Dendritic cell treated with granulocyte-macrophage colony-stimulating factor and Interleukin-4, amounts not matched to agents 40 ng/mL and 50 ng/mL, for 4 days (primary cell): Measurements from ENCODE around the gene FASN.

Source experiments
- H3K27ac Mint-ChIP-seq: one replicate; pipeline ENCODE4 v1.8.0; 2022; ENCODE audit warnings: mild to moderate bottlenecking, mixed read lengths
- H3K27me3 Mint-ChIP-seq: one replicate; pipeline ENCODE4 v1.8.0; 2022; ENCODE audit warnings: mild to moderate bottlenecking, mixed read lengths
- H3K36me3 Mint-ChIP-seq: one replicate; pipeline ENCODE4 v1.8.0; 2022; ENCODE audit warnings: low read depth, mixed read lengths
- H3K4me1 Mint-ChIP-seq: one replicate; pipeline ENCODE4 v1.8.0; 2022; ENCODE audit warnings: low read depth, mixed read lengths
- H3K4me3 Mint-ChIP-seq: one replicate; pipeline ENCODE4 v1.8.0; 2022; ENCODE audit warnings: mild to moderate bottlenecking, moderate library complexity, mixed read lengths
- H3K9me3 Mint-ChIP-seq: one replicate; pipeline ENCODE4 v1.8.0; 2022; ENCODE audit warnings: mixed read lengths
- intact Hi-C: fragments of 100-400 bp; cut with micrococcal nuclease; formaldehyde crosslinking; loops from one replicate; pipeline ENCODE4 v1.15.0; 2022

FASN gene

DNA sequence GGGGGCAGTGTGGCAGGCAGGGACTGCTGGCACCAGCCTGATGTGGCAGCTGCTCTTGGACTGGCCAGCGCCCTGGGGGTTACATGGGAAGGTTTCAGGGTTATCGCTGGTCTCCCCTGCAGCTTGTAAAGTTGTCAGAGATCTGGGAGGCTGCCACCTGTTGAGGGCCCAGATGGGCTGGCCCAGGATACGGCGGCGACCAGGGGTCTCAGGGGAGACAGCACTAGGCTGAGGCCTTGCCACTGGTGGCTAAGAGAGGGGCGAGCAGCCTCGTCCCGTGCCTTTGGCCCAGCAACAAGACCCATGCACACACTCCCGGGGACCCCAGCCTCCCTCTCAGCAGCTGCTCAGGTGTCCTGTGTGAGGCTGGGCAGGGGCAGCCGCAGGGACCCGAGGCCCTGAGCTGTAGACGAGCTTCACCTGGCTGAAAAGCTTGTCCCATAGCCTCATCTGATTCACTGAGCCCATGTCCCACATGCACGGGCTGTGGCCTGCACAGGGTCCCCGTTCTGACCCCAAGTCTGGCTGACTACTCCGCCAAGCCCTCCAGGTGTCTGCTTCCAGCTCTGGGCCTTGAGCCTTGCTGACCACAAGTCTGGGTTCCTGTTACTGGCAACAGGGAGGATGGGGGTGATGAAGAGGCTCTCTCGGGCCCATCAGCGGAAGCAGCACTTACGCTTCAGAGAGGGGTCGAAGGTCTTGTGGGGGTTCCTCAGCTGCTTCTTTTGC is 38.6 kb downstream of the FASN start:
- Mint-ChIP-seq H3K36me3 (peaks cover 96% of the 10 kb centered on the region), H3K27ac (no peak overlapping the region), H3K9me3 (no peaks in the 10 kb centered on the region), H3K4me1 (peaks cover 7% of the 10 kb centered on the region), H3K27me3 (no peaks in the 10 kb centered on the region), H3K4me3 (no peak overlapping the region)
- intact Hi-C loops: no loop called here

DNA sequence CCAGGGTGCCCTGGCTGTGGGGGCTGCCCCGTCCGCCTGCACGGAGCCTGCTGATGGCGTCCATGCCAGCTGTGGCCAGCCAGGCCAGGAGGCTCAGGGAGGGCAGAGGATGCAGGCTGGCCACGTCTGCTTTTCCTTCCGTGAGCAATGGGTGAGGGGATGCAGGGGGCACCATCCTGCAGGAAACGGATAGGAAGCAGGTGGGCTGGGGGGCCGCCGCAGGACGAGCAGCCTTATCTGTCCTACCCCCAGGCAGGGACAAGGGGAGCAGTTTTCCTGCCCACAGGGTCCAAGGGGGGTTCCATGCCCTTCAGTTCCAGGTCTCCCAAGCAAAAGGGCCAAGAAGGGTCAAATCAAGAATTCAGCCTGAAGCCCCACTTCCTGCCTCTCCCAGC is 39.2 kb downstream of the FASN start:
- H3K4me3 Mint-ChIP-seq: no peak overlapping the region
- H3K4me1 Mint-ChIP-seq: peaks cover 7% of the 10 kb centered on the region
- no peaks in the 10 kb centered on the region for H3K9me3 Mint-ChIP-seq
- intact Hi-C loops: no loop called here
- H3K27ac Mint-ChIP-seq: no peak overlapping the region
- H3K27me3 Mint-ChIP-seq: no peaks in the 10 kb centered on the region
- H3K36me3 Mint-ChIP-seq: peaks cover 100% of the 10 kb centered on the region

DNA sequence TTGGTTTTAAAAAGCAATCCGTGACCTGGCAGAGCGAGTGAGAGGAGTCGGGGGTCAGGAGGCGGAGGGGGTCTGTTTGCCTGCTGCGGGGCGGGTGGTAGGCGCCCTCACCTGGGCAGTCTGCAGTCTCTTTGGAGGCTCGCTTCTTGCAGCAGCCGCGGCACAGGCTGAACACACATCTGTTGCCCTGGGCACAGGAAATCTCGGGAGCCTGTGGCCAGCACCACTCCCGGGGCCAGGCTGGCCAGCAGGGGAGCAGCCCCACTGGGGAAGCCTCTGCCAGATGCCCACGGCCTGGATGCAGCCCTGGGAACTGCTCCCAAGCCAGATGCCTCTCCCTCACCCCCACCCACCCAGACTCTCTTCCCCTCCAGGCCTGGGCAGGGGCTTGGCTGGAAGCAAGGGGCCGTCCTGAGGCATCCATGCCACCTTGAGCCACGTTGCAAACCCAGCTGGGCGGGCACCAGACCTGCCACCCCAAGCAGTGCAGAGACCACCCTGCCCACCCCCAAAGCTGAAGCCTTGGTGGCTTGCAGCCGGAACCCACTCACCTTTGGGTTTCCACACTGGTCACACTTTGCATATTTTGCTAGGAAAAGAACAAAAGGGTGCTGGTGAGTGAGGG is 39.7 kb downstream of the FASN start:
- peaks cover 11% of the 10 kb centered on the region for H3K4me1 Mint-ChIP-seq
- H3K27ac Mint-ChIP-seq: no peak overlapping the region
- peaks cover 100% of the 10 kb centered on the region for H3K36me3 Mint-ChIP-seq
- no peak overlapping the region for H3K4me3 Mint-ChIP-seq
- H3K27me3 Mint-ChIP-seq: no peaks in the 10 kb centered on the region
- intact Hi-C loops: no loop called here
- H3K9me3 Mint-ChIP-seq: no peaks in the 10 kb centered on the region

DNA sequence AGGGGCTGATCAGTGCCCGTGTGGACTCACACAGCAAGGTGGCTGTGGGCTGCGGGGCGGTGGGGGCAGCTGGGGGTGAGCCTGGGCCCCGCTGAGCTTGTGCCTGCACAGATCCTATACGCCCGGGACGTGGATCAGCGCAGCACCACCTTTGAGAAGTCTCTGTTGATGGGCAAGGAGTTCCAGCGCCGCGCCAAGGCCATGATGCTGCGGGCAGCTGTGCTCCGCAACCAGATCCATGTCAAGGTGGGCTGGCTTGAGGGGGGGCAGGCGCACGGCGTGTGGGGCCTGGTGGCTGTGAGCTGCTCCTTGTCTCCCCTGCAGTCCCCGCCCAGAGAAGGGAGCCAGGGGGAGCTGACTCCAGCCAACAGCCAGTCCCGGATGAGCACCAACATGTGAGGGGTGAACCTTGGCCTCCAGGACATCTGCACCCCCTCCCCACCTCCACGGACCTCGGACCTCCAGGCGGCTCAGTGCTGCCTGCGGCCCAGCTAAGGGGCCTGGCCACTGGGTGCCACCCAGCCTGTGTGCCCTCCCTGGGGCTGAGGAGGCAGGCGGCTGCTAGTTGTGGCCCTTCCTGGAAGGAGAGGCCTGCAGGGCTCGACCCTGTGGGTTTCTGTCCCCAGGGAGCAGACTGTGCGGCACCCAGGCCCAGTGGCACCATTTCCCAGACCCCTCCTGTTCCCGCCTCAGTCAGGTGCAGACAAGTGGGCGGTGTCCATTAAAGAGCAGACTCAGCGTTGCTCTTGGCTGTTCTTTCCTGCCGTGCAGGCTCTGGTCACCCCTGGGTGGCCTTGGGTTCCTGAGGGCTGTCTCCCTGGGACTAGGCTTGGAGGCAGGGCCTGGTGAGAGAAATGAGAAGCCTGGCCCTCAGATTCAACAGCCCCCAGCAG is 41.1 kb downstream of the FASN start:
- Mint-ChIP-seq H3K27me3 (no peaks in the 10 kb centered on the region), H3K4me3 (no peak overlapping the region), H3K27ac (no peak overlapping the region), H3K4me1 (peaks cover 20% of the 10 kb centered on the region), H3K36me3 (peaks cover 92% of the 10 kb centered on the region), H3K9me3 (no peaks in the 10 kb centered on the region)
- intact Hi-C loops: no loop called here

DNA sequence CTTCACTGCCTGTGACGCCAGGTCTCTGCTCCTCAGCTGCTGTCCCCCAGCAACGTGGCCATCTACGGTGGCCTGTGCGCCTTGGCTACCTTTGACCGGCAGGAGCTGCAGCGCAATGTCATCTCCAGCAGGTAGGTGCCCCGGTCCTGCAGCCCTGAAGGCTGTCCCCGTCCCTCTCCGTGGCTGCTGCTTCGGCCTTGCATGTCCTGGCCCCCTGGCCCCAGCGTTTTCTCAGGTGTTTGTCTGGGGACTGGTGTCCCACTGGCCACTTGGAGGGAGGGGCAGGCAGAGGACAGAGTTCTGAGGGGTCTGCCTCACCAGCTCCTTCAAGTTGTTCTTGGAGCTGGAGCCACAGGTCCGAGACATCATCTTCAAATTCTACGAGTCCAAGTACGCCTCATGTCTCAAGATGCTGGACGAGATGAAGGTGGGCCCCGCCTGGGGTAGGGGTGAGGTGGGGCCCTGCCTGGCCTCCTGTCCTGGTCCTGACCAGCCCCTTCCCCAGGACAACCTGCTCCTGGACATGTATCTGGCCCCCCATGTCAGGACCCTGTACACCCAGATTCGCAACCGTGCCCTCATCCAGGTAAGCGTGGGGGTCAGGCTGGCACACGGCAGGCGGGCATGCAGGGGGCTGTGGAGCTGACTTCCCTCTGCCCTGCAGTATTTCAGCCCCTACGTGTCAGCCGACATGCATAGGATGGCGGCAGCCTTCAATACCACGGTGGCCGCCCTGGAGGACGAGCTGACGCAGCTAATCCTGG is 41.9 kb downstream of the FASN start:
- no peak overlapping the region for H3K4me3 Mint-ChIP-seq
- intact Hi-C loops: no loop called here
- peaks cover 20% of the 10 kb centered on the region for H3K4me1 Mint-ChIP-seq
- H3K27ac Mint-ChIP-seq: no peak overlapping the region
- H3K9me3 Mint-ChIP-seq: no peaks in the 10 kb centered on the region
- H3K36me3 Mint-ChIP-seq: peaks cover 83% of the 10 kb centered on the region
- H3K27me3 Mint-ChIP-seq: no peaks in the 10 kb centered on the region

DNA sequence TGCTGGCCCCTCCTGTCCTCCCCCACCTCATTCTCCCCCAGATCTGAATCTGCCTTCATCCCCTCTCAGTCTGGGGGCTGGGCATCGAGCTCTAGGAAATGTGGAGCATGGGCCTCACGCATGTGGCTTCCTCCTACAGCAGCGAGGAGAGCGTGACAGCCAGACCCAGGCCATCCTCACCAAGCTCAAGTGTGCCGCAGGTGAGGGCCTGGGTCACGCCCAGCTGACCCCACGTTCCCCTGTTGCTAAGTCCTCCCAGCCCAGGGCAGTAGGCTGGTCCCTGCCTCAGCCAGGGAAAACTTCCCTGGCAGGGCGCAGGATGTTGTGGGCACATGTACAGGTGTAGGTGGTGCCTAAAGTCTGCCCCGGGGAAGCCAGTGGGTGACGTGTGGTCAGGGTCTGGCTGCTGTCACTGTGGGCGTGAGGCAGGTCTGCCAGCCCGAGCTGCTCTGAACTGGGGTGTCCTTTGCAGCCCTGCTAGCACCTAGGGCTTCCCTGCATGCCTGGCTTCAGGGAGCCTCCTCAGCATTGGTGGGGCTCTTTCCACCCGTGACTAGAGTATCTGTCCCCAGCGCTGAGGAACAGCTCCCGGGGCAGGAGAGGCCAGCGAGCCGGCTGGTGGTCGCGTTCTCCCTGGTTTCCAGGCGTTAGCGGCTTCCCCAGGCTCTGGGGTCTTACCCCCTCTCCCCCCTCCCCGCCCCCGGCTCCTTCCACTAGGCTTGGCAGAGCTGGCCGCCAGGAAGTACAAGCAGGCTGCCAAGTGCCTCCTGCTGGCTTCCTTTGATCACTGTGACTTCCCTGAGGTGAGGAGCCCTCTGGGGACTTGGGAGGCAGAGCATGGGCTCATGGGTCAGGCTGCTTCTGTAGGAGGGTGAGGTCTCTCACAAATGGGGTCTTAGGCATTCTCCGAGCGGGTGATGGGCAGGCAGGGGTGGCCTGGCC is 42.7 kb downstream of the FASN start:
- Mint-ChIP-seq H3K27ac (no peak overlapping the region), H3K9me3 (no peaks in the 10 kb centered on the region), H3K27me3 (no peaks in the 10 kb centered on the region), H3K4me3 (no peak overlapping the region), H3K4me1 (peaks cover 28% of the 10 kb centered on the region), H3K36me3 (peaks cover 83% of the 10 kb centered on the region)
- intact Hi-C loops: no loop called here

DNA sequence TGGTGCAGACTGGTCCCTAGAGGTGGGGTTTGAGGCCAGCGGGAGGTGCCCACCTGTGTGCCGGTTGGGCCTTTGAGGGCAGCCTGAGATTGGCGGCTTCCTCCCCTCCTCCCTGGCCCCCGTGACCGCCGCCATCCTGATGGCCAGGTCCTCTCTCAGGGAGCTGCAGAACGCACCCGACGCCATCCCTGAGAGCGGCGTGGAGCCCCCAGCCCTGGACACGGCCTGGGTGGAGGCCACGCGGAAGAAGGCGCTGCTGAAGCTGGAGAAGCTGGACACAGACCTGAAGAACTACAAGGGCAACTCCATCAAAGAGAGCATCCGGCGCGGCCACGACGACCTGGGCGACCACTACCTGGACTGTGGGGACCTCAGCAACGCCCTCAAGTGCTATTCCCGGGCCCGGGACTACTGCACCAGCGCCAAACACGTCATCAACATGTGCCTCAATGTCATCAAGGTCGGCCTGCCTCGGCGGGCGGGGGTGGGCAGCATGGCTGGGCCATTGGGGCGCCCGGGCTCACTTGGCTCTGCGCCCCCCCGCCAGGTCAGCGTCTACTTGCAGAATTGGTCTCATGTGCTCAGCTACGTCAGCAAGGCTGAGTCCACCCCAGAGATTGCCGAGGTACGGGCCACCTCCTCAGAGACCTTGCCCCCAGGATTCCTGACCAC is 43.5 kb downstream of the FASN start:
- Mint-ChIP-seq H3K4me3 (no peak overlapping the region), H3K9me3 (no peaks in the 10 kb centered on the region), H3K36me3 (peaks cover 83% of the 10 kb centered on the region), H3K27ac (no peak overlapping the region), H3K4me1 (peaks cover 36% of the 10 kb centered on the region), H3K27me3 (no peaks in the 10 kb centered on the region)
- intact Hi-C loops: no loop called here

DNA sequence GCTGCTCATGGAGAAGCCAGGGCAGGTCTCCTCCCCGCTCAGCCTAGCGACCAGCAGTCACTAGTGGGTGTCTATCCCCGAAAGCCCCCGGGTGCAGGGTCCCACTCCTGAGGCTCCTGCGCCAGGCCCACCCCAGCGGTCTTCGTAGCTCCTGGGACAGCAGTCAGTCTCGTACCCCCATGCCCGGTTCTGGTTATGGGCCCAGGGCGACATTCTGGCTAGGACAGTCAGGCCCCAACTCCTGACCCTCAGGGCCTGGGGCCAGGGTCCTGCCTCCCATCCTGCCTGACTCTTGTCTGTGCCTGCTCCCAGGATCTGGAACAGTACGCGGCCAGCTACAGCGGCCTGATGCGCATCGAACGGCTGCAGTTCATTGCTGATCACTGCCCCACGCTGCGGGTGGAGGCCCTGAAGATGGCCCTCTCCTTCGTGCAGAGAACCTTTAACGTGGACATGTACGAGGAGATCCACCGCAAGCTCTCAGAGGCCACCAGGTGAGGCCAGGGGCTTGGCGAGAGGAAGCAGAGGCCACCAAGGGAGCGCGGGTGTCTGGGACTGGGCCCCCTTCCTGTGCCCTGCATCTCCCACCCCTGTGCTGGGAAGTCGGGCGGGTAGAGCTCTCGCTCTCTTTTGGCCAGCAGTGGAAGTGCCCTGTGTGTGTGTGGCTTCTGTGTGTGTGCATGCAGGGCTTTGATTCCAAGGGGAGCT is 44.3 kb downstream of the FASN start:
- Mint-ChIP-seq H3K4me1 (peaks cover 42% of the 10 kb centered on the region), H3K27ac (peak overlapping the region; percentile 41), H3K9me3 (no peaks in the 10 kb centered on the region), H3K36me3 (peaks cover 83% of the 10 kb centered on the region), H3K27me3 (no peaks in the 10 kb centered on the region), H3K4me3 (peak overlapping the region; percentile 84)
- intact Hi-C loops: no loop called here

DNA sequence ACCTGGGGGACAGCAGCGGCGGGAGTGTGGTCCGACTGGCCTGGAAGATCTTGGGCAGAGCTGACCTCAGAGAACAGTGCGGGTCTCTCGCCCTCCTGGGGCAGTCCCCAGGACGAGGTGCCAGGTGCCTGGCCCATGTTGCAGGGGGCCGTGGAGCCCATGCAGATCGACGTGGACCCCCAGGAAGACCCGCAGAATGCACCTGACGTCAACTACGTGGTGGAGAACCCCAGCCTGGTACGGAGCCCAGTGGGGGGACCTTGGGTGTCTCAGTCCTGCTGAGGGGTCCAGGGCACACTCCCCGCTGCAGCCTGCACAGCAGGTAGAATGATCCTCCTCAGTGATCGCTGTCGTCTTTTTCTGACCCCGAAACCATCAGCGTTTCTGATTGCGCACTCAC is 44.9 kb downstream of the FASN start:
- peaks cover 83% of the 10 kb centered on the region for H3K36me3 Mint-ChIP-seq
- H3K4me1 Mint-ChIP-seq: peaks cover 46% of the 10 kb centered on the region
- peak overlapping the region; percentile 79 for H3K27ac Mint-ChIP-seq
- intact Hi-C loops: no loop called here
- peak overlapping the region; percentile 84 for H3K4me3 Mint-ChIP-seq
- no peaks in the 10 kb centered on the region for H3K9me3 Mint-ChIP-seq
- H3K27me3 Mint-ChIP-seq: no peaks in the 10 kb centered on the region

DNA sequence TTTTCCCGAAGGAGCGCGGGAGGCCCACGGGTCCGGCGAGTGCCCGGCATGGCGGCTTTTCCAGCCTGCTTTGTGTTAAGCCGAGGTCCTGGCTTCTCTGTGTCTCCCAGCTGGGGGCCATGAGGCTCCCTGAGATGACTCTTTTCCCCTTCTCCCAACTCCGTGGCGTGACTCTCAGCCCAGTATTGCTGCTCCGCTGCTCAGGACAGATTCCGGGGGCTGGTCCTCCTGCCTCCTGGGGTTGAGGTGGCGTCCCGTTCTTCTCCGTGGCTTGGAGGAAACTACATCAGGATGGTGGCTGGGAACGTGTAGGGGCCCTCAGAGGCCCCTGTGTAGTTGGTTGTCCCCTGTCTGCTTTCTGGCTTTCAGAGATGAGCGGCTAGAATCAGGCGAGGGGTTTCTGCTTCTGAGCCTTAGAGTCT is 45.4 kb downstream of the FASN start:
- H3K4me1 Mint-ChIP-seq: peaks cover 46% of the 10 kb centered on the region
- peaks cover 83% of the 10 kb centered on the region for H3K36me3 Mint-ChIP-seq
- H3K27ac Mint-ChIP-seq: peak overlapping the region; percentile 79
- intact Hi-C loops: no loop called here
- H3K27me3 Mint-ChIP-seq: no peaks in the 10 kb centered on the region
- H3K4me3 Mint-ChIP-seq: peak overlapping the region; percentile 84
- no peaks in the 10 kb centered on the region for H3K9me3 Mint-ChIP-seq

DNA sequence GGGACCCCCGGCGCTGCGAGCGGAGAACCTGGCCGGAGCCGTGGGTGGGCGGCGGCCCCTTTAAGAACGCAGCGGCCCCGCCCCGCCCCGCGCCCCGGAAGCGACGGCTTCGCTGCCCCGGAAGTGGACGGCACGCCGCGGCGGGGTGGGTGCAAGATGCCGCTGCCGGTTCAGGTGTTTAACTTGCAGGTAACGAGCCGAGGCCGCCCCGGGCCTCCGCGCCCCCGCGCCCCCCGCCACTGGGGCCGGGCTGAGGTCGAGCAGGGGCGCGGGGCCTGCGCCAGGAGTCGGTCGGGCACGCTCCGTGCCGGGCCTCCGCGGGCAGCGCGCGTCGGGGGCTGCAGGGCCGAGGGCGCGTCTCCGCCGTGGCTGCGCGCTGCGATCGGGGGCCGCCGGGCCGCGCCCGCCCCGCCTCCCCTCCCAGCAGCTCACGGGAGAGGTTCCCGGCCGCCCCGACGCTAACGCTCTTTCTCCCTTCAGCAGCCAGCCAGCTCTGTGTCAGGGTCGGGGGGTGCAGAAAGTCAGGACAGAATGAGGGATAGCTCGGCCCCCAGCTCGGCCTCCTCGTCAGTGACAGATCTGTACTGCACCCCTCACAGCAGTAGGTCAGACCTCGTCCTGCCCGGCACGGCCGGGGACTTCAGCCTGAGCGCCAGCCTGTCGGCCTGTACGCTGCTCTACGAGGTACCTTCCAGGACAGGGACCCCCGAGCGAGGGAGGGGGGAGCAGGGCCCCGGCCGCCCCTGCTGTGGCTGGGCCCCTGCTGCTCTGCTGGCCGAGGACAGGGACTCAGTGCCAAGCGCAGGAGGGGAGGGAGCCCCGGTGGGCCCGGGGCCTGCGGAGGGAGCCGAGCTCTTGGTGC is 46.0 kb downstream of the FASN start, which contains the start of the genes GPS1 and RFNG:
Gene GPS1 (plus strand): TSS at position 123 of the 862 bp plus-strand sequence. CDS start 34 bp downstream, at position 157.
Gene RFNG (minus strand): TSS at position 36 of the 862 bp plus-strand sequence. CDS start 45 bp downstream, outside the sequence.
- H3K4me3 Mint-ChIP-seq: peak within 1 kb of the TSS; percentile 94
- peak within 1 kb of the TSS; percentile 87 for H3K27ac Mint-ChIP-seq
- peaks cover 46% of the 10 kb centered on the region for H3K4me1 Mint-ChIP-seq
- no peaks in the 10 kb centered on the region for H3K27me3 Mint-ChIP-seq
- peaks cover 83% of the 10 kb centered on the region for H3K36me3 Mint-ChIP-seq
- intact Hi-C loops: loop anchor here (1.0 kb wide), 1 partner anchor 15 kb away; the partner anchor contains the start of gene DCXR
- no peaks in the 10 kb centered on the region for H3K9me3 Mint-ChIP-seq
